Measurements from ENCODE around the gene GNA15. TPM values are rescaled to one million over a fixed set of nuclear protein-coding genes. Genes with fewer than 3 reads are reported as not detected.

GNA15 gene
- total and polyA plus RNA-seq, 2 of the 8 experiments (the other 6 are each of a cell fraction or from before 2014, with no cell fraction given): 0.26 to 0.45 TPM

DNA sequence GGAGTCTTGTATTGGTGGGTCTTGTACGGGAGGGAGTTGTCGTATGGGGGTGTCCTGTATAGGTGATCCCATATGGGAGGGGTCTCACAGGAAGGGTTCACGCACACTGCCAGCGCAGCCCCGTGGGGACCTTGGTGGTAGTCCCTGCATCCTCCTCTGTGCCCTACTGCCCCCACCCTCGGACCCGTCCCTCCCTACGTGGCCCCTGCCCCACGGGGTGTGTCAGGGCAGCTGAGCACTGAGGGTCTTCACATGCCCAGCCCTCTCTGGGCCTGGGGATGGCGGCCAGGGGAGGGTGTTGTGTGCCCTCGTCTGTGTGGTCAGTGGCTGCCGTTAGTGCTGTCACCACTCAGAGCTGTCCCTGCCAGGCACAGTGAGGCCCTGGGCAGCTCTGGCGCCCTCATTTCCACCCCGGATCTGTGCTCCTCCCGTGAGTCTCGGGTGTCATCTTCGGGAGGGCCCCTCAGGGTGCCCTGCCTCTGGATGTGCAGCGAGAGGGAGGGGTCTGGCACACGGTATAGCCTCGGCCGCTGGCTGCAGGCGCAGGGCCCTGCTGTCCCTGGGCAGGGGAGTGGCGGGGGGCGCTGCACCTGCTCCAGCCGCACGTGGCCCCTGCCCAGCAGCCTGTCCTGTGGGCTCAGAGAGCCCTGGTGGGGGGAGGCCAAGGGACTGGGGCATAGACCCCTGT, 16.0 kb upstream of the GNA15 start (continued):
- TF ChIP-seq KDM4A (IDR thresholded peaks at IDR 0.05; ENCODE audit: low read depth, low read length, severe bottlenecking) (no peak), CHD2 (IDR thresholded peaks at IDR 0.05; ENCODE audit: low read length) (no peak), CBX8 (IDR thresholded peaks at IDR 0.05; ENCODE audit: borderline replicate concordance, low read depth, low read length) (no peak)
